GM18498 (cell line): ENCODE measurements around the gene STAG1.
"Not testable (repeated sequence)": the region's sequence is repeated elsewhere in the genome, so short reads cannot be mapped to it uniquely, and the experiment has no call there.

Experiments
- ATAC-seq: cut with Tn5 transposase; IDR thresholded peaks from one replicate; pipeline ENCODE4 v1.9.1; 2021; ENCODE audit warnings: mild to moderate bottlenecking, moderate library complexity; ENCODE audit not compliant: unreplicated experiment

Gene STAG1

DNA sequence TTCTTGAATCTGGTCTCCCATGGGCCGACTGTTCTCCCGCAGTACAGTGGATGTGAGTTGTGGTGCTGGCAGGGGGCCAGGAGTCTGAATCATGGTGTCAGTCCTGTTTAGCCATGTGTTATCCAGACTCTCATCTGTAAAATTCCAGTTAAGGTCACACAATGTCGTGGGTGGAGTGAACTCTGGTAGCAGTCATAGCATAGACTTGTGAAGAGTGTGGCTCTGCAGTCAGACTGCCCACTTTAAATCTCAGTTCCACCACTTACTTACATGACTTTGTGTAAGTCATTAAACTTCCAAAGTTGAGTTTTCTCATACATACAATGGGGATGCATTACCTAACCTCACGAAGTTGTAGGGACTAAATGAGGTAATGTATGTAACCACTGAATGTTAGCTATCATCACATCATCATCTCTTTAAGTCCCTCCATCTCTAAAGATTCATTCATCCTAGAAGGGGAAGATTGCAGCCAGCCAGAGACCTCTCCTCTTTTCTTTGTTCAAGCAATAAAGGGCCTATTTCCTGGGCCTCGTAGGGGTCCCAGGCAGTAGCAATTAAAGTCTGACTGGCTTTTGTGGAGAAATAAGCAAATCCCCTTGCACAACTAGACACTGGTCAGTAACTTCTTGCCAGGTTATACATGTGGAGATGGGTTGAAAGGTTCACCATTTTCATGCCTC lies 408.2 kb downstream of the STAG1 start:
- ATAC-seq = no peak

DNA sequence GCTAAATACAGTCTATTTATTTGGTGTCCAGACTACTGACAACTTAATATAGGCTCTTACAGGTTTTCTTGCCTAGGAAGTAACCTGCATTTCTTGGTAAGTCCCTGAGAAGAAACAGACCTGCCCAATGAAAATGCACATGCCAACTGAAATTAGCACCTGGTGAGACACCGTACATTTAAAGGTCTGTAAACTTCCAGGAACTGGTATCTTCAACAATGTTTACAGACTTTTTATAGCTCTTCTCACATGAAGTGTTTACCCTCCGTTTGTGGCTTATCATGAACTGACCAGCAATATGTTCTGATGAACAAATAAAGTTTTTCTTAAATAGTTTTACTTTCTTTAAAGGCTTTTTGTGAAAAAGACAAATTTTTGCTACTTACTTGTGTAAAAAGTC lies 408.7 kb downstream of the STAG1 start:
- ATAC-seq = no peak

DNA sequence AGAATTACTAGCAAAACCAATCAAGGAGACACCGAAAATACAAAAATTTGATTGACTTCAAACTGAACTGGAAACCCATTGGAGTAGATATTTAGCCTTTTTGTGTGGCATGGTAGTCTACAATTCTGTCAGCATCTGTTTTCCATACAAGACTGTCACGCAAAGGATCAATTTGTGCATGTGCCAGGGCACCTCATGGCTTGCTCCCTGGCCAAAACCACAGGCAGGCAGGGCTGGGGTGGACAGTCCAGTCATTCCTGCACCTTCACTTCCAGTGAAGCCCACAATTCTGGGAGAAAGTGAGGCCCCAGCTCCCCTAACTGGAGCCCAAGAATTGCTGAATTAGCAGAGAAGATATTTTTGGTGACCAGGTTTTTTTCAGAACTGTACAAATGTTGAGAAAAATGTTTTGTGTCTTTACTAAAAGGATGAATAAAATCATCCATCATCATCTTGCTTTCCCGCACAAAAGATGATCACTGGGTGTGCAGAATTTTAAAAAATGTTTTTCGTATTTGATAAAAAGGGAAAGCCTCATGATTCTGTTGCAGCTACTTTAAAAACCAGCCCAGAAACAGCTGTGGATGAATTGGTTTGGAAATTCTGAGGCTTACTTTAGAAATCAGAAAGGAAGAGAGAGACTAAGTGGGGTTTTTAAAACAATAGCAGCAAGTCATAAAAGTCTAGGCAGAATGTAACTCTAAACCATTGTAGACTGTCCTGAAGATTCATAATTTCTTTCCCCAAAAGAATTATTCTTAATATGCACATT lies 415.7 kb downstream of the STAG1 start:
- no peak for ATAC-seq

DNA sequence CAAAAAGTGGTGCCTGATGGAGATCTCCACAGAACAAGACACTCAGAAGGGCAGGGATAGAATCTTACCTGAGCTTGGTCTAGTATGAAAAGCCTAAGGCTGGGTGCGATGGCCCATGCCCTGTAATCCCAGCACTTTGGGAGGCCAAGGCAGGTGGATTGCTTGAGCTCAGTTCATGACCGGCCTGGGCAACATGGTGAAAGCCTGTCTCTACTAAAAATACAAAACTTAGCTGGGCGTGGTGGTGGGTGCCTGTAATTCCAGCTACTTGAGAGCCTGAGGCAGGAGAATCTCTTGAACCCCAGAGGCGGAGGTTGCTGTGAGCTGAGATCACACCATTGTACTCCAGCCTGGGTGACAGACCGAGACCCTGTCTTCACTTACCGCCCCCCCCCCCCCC lies 417.5 kb downstream of the STAG1 start:
- ATAC-seq = not testable (repeated sequence)

DNA sequence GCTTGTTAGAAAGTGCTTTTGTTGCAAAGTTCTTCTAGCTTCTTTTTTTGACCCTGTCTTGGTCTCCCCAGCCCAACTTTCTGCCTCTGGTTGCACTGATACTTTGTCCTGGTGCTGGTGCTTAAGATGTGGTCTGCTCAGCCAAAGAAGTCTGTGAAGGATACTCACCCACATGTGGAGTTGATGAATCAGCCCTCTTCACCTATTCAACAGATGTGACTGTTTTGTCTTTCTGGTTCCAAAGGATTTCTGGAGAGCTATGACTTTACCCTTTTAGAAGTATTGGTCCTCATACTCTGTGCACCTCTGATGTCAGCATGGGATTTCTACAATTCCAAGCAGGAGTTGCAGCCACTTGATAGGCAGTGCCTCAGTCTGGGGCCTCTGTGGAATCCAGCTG lies 418.0 kb downstream of the STAG1 start:
- ATAC-seq = no peak

DNA sequence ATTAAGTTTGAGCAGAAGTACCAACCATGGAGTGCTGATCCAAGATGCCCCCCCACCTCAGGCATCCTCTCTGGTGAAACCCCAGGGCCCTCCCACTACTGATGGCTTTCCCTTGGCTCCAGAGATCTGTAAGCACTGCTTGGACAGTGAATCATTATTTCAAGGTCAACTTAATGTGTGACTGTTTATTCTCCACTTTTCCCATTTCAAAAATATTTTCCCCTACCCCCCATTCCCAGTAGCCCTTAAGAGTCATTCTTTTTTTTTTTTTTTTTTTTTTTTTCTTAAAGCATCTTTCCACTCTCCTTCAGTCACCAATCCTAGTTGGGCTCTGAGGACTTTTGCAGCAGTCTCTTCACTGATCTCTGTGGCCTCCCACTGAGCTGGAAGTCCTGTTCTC lies 419.4 kb downstream of the STAG1 start:
- no peak for ATAC-seq

DNA sequence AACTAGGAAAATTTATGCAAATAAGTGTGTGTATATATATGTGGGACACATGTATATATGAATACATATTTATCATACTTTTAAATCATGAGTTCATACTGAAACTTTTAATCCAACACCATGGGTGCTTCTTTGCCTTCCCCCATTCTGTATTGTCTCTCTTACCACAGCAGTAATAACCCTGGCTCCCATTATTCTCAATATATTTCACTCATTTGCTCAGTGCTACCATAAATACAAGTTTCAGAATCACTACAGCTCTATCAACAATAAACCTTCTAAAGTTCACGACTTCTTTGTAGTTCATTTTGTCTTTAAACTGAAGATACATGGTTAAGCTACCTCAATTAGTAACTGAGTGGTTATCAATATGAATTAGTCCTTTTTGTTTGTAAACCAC lies 419.9 kb downstream of the STAG1 start:
- no peak for ATAC-seq

DNA sequence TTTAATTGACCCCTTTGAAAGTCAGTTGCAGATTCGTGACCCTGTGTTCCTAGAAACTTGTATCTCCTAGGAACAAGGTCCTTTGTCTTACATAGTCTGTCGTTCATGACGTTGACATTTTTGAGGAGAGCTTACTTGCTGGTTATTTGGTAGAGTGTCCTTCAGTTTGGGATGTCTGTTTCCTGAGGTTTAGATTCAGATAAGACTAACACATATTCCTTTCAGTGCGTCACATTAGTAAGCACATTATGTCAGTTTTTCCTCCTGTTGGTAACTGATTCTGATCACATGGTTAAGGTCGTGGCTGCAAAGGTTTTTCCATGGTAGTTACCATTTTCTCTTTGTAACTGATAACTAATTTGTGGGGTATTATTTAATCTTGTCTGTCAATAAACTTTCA lies 421.3 kb downstream of the STAG1 start:
- no peak for ATAC-seq

DNA sequence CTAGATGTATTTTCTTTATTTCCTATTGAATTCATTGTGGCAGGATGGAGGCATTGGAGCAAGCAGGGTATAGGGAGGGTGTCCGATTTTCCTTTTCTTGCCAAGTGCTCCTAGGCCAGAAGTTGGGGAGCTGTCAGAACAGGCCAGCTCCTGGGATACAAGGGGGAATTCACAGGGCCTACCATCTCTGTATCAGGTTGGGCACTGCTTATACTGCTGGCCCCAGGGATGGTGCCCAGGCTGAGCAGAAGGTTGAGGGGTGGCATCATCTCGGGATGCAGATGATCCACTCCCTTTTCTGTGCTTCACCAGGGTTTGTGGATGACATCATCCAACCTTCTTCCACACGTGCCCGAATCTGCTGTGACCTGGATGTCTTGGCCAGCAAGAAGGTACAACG lies 422.6 kb downstream of the STAG1 start:
- no peak for ATAC-seq

DNA sequence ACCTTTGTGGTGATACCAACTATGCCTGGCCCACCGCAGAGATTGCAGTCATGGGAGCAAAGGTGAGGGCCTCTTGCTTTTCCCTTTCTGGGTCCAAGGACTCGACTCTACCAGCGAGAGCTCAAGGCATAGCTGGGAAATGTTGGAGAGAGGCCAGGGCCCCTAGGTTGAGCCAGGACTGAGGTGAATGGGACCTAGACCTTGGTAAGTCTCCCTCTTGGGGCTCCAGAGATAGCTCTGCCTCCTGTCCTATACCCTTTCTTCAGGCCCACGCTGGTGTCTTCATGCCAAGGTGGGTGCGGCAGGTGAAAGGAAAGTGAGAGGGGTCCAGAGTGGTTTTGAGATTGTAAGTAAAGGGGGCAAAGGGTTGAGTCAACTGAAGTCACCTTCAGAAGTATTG lies 424.5 kb downstream of the STAG1 start:
- ATAC-seq = no peak

DNA sequence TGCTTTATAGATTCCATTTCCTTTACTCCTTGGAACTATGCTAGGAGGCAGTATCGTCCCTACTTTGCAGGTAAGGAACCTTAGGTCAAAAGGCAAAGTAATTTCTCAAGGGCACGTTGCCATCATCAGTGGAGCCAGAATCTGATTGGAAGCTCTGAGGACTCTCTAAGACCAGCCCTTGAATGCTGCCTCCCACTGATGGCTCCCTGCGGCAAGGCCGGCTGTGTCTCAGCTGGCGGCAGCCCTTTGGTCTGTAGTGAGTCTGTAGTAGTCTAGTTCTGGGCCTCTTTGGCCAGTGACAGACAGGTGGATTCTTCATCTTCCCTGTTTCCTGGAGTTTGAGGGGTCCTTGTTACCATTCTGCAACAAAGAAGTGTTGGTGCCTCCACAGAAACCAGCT lies 425.9 kb downstream of the STAG1 start:
- ATAC-seq = no peak

DNA sequence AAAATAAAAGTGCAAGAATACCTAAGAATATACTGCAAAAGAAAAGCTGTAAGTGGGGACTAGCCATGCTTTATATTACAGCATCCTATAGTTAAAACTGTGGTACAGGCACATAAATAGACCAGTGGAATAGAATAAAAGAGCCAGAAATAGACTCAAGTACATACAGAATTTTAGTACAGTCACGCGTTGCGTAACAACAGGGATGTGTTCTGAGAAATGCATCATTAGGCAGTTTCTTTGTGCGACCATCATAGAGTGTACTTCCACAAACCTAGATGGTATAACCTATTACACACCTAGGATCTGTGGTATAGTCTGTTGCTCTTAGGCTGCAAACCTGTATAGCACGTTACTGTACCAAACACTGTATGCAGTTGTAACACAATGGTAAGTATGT lies 440.2 kb downstream of the STAG1 start:
- no peak for ATAC-seq

DNA sequence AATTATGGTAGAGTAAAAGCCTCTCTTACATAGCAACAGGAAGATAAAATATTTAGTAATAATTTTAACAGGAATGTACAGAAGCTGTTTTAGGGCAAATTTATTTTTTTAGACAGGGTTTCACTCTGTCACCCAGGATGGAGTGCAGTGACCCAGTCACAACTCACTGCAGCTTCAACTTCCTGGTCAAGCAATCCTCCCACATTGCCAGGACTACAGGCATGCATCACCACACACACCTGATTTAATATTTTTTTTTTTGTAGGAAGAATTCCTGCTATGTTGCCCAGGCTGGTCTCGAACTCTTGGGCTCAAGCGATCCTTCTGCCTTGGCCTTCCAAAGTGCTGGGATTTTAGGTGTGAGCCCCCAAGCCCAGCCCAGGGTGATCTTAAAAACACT lies 440.9 kb downstream of the STAG1 start:
- ATAC-seq = no peak

DNA sequence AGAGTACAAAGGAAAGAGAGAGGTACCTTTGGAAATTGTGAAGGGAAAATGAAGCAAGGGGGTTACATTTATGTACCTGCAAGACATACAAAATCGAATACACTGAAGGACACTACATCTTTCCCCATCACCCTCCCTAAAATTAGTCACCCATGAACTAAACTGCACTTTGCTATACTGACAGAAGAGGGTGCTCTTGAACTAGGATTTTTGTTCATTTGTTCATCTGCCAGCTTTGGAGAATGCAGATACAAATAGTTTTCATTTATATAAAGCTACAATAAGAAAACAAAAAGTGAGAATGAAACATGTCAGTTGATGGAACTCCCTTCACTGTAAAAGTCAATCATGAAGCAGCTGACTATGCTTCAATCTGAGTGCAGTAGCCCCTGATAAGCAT lies 446.3 kb downstream of the STAG1 start:
- ATAC-seq = no peak

DNA sequence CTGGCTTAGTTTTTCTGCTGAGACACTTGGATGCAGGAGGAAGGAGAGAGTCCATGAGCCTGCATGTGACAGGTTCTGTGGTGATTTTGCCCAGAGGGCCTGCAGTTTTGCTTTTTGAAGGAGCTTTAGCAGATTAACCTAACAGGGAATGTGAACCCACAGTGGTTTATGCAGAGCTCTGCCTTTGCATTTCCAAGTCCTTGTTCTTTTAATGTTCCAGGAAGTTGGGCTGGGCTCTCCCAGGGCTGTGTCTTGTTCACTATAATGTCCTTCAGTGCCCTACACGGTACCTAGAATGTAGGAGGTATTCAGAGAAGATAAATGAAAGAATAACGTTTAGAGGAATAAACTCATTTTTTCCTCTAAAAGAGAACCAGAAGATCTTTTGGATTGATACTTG lies 451.7 kb downstream of the STAG1 start:
- no peak for ATAC-seq

DNA sequence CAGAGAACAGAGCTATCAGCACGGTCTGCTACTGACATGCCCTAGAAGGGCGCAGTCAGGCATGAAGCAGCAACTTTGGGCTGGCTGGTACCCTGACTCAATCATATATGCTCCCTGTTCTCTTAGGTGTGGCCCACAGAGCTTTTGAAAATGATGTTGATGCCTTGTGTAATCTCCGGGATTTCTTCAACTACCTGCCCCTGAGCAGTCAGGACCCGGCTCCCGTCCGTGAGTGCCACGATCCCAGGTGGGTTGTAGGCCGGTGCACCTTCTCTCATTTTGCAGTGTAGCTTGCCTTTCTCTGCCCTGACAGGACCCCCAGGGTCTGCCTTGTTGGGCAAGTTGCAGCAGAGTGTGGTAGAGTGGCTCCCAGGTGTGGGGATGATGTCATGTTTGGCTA lies 454.4 kb downstream of the STAG1 start:
- no peak for ATAC-seq

DNA sequence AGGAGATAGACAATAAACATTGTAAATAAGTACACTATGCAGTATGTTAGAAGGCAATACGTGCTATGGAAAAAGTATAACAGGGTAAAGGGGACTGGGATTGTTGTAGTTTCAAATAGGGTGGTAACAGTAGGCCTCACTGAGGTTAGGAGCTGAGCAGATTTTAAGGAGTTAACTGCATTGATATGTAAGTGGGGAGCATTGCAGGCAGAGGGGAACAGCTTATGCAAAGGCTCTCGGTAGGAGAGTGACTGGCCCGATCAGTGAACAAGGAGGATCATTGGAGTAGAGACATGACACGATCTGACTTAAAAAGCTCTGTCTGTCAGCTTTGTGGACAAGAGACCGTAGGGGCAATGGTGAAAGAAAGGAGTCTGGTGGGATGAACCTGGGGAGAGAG lies 455.2 kb downstream of the STAG1 start:
- no peak for ATAC-seq

DNA sequence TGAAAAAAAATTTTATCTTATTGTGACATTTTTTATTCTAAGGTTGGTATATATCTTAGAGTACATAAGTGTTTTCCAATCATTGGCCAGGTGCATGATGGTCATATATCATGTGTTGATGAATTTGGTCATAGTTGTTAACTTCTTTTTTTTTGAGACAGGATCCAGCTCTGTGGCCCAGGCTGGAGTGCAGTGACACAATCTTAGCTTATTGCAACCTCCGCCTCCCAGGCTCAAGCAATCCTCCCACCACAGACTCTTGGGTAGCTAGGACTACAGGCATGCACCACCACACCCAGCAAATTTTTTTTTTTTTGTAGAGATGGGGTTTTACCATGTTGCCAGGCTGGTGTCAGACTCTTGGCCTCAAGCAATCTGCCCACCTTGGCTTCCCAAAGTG lies 458.0 kb downstream of the STAG1 start:
- ATAC-seq = no peak

DNA sequence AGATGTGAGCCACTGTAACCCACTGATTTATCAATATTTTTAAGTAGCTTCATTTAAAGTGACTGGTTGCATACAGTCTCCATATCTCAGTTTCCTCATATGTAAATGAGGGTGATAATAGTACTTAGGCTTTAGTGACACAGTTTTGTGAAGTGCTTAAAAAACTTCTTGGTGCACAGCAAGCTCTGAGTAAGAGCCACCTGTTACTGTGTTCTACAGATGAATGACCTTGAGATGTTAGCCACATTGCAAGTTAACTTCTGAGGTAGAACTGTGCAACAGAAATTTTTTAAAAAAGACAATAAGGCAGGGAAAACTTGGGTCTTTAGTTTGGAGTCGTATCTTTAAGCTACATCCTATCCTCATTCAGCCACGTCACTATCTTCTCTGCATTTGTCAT lies 458.9 kb downstream of the STAG1 start:
- no peak for ATAC-seq

DNA sequence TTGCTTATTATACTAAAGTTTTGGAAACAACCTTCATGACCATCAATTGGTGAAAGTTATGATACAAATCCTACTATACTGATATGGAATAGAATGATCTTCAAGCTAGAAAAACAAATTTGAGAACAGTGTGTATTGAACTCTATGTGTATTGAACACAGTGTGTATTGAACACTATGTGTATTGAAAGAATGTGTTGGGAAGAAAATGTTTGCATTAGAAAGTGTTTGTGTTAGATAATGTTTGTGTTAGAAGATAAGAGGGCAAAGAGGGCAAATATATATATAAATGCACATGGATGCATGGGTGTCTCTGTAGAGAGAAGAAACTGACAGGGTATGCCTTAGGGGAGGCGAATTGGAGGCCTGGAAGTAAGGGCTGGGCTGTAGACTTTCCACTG lies 459.7 kb downstream of the STAG1 start:
- ATAC-seq = no peak

DNA sequence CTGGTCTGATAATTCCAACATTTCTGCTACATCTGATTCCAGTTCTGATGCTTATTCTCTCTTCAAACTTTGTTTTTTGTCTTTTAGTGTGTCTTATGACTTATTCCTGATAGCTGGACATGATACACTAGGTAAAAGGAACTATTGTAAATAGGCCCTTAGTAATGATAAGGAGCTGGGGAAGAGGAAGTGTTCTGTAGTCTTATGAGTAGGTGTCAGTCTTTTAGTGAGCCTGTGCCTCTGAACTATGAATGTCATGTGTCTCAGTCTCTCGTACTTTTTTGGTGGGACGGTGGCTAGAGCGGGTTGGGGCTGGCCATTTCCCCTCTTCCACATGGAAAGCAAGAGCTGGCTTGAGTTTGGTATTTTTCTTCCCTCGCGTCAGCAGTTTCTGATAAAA lies 460.9 kb downstream of the STAG1 start:
- no peak for ATAC-seq
